Panc1 (cell line): Measurements from ENCODE around the gene GSC2. TPM values are rescaled to one million over a fixed set of nuclear protein-coding genes. Genes with fewer than 3 reads are reported as not detected.

Source experiments
- ATAC-seq: fragments of 200-7000 bp; cut with Tn5 transposase; 2 replicates; pipeline ENCODE4 v1.9.1; 2020; ENCODE audit warnings: mild to moderate bottlenecking, moderate library complexity
- BruUV-seq: library from RNA; stranded (reverse); fragments of 400-500 nt; replicated peaks from 2 replicates; lab custom pipeline; 2021; lab: Mats Ljungman, UMichigan
- CTCF ChIA-PET: fragments of 300-600 bp; sonication (Branson Sonifier 250); formaldehyde crosslinking; loops from one replicate; lab custom pipeline; 2022; ENCODE audit warnings: antibody characterized with exemption; lab: Charles Lee
- POLR2A ChIA-PET: fragments of 300-600 bp; sonication (Branson Sonifier 250); formaldehyde crosslinking; loops from one replicate; lab custom pipeline; 2022; ENCODE audit warnings: antibody characterized with exemption; lab: Charles Lee
- DNase-seq: peaks from one replicate; pipeline ENCODE4 v3.0.0-alpha.2; 2010; ENCODE audit warnings: low read depth, low spot score
- H3K27ac ChIP-seq: 2 replicates; pipeline ENCODE4 v1.5.1; 2011; ENCODE audit warnings: mild to moderate bottlenecking, low read length, inconsistent platforms
- H3K27me3 ChIP-seq: fragments of 200-500 bp; sonication (Bioruptor generic); 2 replicates; pipeline ENCODE4 v1.6.0; 2014; ENCODE audit warnings: low read length, inconsistent platforms; ENCODE audit not compliant: control insufficient read depth, insufficient read depth
- H3K36me3 ChIP-seq: fragments of 200-500 bp; sonication (Bioruptor generic); 2 replicates; pipeline ENCODE4 v1.5.1; 2014; ENCODE audit warnings: inconsistent platforms, mild to moderate bottlenecking, low read length, moderate library complexity; ENCODE audit not compliant: control insufficient read depth, insufficient read depth
- H3K4me1 ChIP-seq: 2 replicates; pipeline ENCODE4 v1.5.1; 2011; ENCODE audit warnings: inconsistent platforms, mild to moderate bottlenecking, low read length, moderate library complexity; ENCODE audit not compliant: control insufficient read depth, insufficient read depth
- H3K4me3 ChIP-seq, 2 experiments: 2 replicates each; pipeline ENCODE4 v1.5.1; 2011 to 2012; ENCODE audit warnings: low read depth in 2 of 2, low read length in 2 of 2, mild to moderate bottlenecking in 2 of 2, inconsistent platforms in 1 of 2, moderate library complexity in 1 of 2
- H3K9me3 ChIP-seq: fragments of 200-500 bp; sonication (Bioruptor generic); 2 replicates; pipeline ENCODE4 v1.5.1; 2014; ENCODE audit warnings: low read depth, mild to moderate bottlenecking, inconsistent platforms, low read length, moderate library complexity; ENCODE audit not compliant: control insufficient read depth, insufficient read depth
- CTCF ChIP-seq: fragments of 450-650 bp; IDR thresholded peaks from 2 replicates; pipeline ENCODE4 v1.5.1; 2017; ENCODE audit warnings: mild to moderate bottlenecking
- POLR2AphosphoS5 ChIP-seq: IDR thresholded peaks from 2 replicates; pipeline ENCODE4 v1.6.1; 2012; ENCODE audit warnings: mild to moderate bottlenecking, low read depth, low read length, moderate library complexity
- SIN3A ChIP-seq: IDR thresholded peaks from 2 replicates; pipeline ENCODE4 v1.6.1; 2012; ENCODE audit warnings: low read depth, mild to moderate bottlenecking, low read length, moderate library complexity, borderline replicate concordance; ENCODE audit not compliant: insufficient read depth
- TCF7L2 ChIP-seq: IDR thresholded peaks from 2 replicates; pipeline ENCODE4 v1.6.1; 2011; ENCODE audit warnings: mild to moderate bottlenecking, low read depth, low read length, inconsistent platforms
- in situ Hi-C: cut with HindIII; loops from 2 replicates; pipeline ENCODE4 v1.10.0; 2016; ENCODE audit warnings: low sequenced_read_pairs, low pct_unique_long_range_greater_than_20kb
- intact Hi-C: fragments of 100-400 bp; cut with micrococcal nuclease; formaldehyde crosslinking; loops from one replicate; pipeline ENCODE4 v1.10.0; 2022; ENCODE audit not compliant: unreplicated experiment
- total RNA-seq: library from RNA; stranded (reverse); gene quantifications from one replicate; pipeline ENCODE4 v1.2.1, GENCODE V29; 2021; ENCODE audit not compliant: unreplicated experiment
- TF ChIP-seq, protein P1 (sequence below), 2 experiments: IDR thresholded peaks; 2 replicates each; pipeline ENCODE4 v1.6.1; 2011 to 2012; ENCODE audit warnings: low read depth in 2 of 2, control low read depth in 1 of 2, low read length in 1 of 2, mild to moderate bottlenecking in 1 of 2, moderate library complexity in 1 of 2; ENCODE audit not compliant: insufficient read depth in 1 of 2

The GSC2 gene
- total RNA-seq, 1 experiment from 2014 or later = 0.23 TPM

GRCh38 chr22:19178065-19178656, 28.1 kb upstream of the GSC2 start:
- BruUV-seq = no TSS peak
- ChIA-PET CTCF (interaction anchor here (0.5 to 0.8 kb wide), 3 partner anchors 91 to 180 kb away, joined by 3 to 8 read pairs (median 4); no protein-coding TSS in a partner anchor), POLR2A (interaction anchor here (0.7 kb wide), 1 partner anchor 413 kb away, joined by 5 read pairs; no protein-coding TSS in a partner anchor)
- Histone ChIP-seq H3K27ac (peak overlapping the region; percentile 74; the same call in 1 of the 2 replicates), H3K9me3 (no peaks in the 10 kb centered on the region), H3K4me3 (peak overlapping the region; percentile 57 to 66), H3K36me3 (no peaks in the 10 kb centered on the region; the same call in 1 of the 2 replicates), H3K27me3 (no peaks in the 10 kb centered on the region), H3K4me1 (peaks cover 39% of the 10 kb centered on the region)
- in situ Hi-C loops = no loop called here
- intact Hi-C loops = no loop called here
- ATAC-seq = peak; percentile 42
- TF ChIP-seq SIN3A (0 out of 2 replicates have a peak, but pooled peaks have one; percentile 28), CTCF (no peak), TCF7L2 (no peak)
- DNase-seq = no peak

DNA sequence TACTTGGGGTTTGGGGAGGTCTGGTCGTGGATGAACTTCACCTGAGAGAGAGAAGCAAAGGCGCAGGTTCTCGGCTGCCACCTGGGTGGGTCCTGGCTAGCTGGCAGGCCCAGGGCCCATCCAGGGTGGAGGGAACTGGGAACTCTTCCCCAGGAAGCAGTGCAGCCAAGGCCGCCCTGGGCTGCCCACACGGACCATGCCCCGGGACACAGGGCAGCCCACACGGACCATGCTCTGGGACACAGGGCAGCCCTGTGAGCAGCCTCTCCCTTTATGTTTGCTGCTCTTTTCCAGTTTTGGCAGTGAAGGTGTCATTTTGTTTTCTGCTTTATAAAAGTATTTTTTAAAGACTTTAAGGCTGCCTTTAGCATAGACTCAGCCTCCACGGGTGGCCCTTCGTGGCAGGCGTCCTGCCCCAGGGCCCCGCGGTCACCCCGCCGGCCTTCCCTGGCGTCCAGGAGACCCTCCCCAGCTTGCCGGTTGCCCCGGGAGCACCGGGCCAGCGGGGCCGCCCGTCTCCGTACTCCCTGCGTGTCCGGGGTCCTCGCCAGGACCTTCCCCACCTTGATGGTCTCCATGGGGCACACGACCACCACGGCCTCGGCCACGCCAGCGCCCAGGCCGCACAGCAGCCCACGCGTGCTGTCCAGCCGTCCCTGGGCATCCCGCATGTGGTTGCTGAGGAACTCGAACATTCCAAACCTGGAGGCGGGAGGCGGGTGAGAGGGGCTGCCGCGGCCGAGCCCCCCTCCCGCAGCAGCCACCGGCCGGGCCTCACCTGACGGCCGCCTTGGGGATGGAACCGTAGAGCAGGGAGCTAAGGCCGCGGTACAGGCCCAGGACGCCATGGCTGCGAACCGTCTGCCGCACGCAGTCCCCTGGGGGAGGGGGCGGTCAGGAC, 27.3 kb upstream of the GSC2 start:
- Histone ChIP-seq H3K9me3 (no peaks in the 10 kb centered on the region), H3K4me1 (peaks cover 44% of the 10 kb centered on the region), H3K27ac (peak overlapping the region; percentile 74), H3K4me3 (peak overlapping the region; percentile 57 to 66), H3K27me3 (no peaks in the 10 kb centered on the region), H3K36me3 (no peaks in the 10 kb centered on the region; the same call in 1 of the 2 replicates)
- in situ Hi-C loops = no loop called here
- DNase-seq (no peak), ATAC-seq (no peak)
- intact Hi-C loops = no loop called here
- no peak for TF ChIP-seq CTCF
- no peak for TF ChIP-seq TCF7L2
- no peak for TF ChIP-seq SIN3A
- TF ChIP-seq POLR2AphosphoS5 = no peak
- TF ChIP-seq, protein P1, sequence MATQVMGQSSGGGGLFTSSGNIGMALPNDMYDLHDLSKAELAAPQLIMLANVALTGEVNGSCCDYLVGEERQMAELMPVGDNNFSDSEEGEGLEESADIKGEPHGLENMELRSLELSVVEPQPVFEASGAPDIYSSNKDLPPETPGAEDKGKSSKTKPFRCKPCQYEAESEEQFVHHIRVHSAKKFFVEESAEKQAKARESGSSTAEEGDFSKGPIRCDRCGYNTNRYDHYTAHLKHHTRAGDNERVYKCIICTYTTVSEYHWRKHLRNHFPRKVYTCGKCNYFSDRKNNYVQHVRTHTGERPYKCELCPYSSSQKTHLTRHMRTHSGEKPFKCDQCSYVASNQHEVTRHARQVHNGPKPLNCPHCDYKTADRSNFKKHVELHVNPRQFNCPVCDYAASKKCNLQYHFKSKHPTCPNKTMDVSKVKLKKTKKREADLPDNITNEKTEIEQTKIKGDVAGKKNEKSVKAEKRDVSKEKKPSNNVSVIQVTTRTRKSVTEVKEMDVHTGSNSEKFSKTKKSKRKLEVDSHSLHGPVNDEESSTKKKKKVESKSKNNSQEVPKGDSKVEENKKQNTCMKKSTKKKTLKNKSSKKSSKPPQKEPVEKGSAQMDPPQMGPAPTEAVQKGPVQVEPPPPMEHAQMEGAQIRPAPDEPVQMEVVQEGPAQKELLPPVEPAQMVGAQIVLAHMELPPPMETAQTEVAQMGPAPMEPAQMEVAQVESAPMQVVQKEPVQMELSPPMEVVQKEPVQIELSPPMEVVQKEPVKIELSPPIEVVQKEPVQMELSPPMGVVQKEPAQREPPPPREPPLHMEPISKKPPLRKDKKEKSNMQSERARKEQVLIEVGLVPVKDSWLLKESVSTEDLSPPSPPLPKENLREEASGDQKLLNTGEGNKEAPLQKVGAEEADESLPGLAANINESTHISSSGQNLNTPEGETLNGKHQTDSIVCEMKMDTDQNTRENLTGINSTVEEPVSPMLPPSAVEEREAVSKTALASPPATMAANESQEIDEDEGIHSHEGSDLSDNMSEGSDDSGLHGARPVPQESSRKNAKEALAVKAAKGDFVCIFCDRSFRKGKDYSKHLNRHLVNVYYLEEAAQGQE (IDR thresholded peaks at IDR 0.05; ENCODE audit: insufficient read depth in 1 of 2, low read depth in 2 of 2, low read length in 1 of 2) = no peak
- TSS peak; percentile 80 for BruUV-seq
- ChIA-PET POLR2A (no interaction called here), CTCF (interaction anchor here (0.6 kb wide), 1 partner anchor 113 kb away, joined by 3 read pairs; no protein-coding TSS in a partner anchor)
